Measurements from ENCODE around the gene ESYT1.

The ESYT1 gene, protein sequence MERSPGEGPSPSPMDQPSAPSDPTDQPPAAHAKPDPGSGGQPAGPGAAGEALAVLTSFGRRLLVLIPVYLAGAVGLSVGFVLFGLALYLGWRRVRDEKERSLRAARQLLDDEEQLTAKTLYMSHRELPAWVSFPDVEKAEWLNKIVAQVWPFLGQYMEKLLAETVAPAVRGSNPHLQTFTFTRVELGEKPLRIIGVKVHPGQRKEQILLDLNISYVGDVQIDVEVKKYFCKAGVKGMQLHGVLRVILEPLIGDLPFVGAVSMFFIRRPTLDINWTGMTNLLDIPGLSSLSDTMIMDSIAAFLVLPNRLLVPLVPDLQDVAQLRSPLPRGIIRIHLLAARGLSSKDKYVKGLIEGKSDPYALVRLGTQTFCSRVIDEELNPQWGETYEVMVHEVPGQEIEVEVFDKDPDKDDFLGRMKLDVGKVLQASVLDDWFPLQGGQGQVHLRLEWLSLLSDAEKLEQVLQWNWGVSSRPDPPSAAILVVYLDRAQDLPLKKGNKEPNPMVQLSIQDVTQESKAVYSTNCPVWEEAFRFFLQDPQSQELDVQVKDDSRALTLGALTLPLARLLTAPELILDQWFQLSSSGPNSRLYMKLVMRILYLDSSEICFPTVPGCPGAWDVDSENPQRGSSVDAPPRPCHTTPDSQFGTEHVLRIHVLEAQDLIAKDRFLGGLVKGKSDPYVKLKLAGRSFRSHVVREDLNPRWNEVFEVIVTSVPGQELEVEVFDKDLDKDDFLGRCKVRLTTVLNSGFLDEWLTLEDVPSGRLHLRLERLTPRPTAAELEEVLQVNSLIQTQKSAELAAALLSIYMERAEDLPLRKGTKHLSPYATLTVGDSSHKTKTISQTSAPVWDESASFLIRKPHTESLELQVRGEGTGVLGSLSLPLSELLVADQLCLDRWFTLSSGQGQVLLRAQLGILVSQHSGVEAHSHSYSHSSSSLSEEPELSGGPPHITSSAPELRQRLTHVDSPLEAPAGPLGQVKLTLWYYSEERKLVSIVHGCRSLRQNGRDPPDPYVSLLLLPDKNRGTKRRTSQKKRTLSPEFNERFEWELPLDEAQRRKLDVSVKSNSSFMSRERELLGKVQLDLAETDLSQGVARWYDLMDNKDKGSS

DNA sequence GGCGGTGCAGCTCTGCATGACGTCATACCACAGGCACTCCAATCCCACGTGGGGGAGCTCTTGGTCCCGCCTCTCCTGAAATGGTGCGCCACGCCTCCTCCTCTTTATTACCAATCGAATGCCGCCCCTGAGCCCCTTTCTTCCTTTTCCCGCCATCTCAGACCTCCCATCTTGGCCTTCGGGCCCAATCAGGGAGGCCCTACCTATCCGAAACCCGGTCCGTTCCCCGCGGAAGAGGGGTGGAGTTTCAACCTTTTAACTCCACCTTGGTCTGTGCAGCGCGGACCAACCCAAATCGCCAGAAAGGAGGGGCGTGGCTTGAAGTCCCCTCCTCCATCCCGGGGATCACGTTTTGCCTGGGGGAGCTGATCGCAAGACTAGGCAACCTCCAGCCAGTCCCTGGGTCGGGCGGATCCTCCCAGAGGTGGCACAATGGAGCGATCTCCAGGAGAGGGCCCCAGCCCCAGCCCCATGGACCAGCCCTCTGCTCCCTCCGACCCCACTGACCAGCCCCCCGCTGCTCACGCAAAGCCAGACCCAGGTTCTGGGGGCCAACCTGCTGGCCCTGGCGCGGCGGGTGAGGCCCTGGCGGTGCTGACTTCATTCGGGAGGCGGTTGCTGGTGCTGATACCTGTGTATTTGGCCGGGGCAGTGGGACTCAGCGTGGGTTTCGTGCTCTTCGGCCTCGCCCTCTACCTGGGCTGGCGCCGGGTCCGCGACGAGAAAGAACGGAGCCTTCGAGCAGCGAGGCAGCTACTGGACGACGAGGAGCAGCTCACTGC is at the start of gene ESYT1:
Gene ESYT1, plus strand, starts transcription at position 380 of the 782 bp plus-strand sequence. Its CDS starts 53 bp downstream, at position 433.
- peak; percentile 98 for DNase-seq (ENCODE audit: low spot score)

DNA sequence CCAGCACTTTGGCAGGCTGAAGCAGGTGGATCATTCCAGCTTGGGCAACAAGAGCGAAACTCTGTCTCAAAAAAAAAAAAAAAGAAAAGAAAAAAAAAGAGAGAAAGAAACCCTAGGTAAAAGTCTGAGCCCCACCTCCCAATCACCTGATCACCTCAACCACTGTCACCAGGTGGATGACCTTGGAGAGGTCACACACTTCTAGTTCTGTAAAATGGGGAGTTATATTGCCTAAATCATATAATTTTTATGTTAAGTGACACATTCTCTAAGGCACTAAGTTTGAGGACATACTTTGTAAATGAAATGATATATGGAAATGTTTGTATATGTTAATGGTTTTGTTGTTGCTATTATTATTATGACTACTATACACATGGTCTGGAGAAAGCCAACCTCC is 49.6 kb upstream of the ESYT1 start:
- no peak for DNase-seq (ENCODE audit: low spot score)

DNA sequence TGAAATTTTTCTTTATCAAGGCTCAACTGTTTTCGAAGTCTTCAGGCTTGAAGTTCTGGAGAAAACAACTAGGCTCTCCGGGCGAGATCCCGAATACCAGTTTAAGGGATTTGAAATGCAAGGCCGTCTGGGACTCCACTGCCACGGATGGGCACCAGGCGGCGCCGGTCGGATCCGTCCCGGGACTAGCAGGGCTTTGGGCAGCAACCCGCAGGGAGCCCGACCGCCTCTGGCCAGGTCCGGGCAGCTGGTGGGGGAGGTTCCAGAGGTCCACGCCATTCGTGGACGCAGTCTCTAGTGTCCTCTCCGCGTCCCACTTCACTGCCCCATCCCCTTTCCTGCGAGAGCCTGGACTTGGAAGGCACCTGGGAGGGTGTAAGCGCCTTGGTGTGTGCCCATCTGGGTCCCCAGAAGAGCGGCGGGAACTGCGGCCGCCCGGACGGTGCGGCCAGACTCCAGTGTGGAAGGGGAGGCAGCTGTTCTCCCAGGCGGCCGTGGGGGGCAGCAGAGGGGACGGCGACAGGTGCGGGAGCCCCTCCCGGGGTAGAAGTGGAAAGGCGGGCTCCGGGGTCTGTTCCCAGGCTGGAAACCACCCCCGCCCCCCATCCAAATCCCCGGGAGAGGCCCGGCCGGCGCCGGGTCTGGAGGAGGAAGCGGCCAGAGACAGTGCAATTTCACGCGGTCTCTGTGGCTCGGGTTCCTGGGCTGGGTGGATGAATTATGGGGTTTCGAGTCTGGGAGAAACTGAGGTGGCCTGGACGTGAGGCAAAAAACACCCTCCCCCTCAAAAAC is 48.9 kb upstream of the ESYT1 start:
- DNase-seq (ENCODE audit: low spot score): peak; percentile 84

DNA sequence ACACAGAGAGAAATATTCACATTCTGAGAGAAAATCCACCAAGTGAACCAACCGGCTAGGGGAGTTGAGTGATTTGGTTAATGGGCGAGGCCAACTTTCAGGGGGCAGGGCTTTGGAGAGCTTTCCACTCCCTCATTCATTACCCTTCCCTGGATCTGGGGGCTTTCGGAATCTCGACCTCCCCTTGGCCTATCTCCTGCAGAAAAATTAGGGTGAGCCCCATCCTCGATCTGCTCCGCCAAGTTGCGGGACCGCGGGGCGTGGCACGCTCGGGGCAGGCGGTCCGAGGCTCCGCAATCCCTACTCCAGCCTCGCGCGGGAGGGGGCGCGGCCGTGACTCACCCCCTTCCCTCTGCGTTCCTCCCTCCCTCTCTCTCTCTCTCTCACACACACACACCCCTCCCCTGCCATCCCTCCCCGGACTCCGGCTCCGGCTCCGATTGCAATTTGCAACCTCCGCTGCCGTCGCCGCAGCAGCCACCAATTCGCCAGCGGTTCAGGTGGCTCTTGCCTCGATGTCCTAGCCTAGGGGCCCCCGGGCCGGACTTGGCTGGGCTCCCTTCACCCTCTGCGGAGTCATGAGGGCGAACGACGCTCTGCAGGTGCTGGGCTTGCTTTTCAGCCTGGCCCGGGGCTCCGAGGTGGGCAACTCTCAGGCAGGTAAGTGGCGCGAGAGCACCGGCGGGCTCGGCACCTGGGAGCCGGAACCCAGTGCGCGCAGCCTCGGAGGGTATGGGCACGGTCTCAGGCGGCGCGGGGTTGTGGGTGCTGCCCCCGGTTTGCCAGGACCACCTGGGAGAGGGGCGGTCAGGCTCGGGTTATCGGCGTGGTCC is 48.1 kb upstream of the ESYT1 start, which contains the start of gene ERBB3:
Gene ERBB3, plus strand, starts transcription at position 443 of the 833 bp plus-strand sequence. Its CDS starts 136 bp downstream, at position 579.
- DNase-seq (ENCODE audit: low spot score): peak; percentile 89

DNA sequence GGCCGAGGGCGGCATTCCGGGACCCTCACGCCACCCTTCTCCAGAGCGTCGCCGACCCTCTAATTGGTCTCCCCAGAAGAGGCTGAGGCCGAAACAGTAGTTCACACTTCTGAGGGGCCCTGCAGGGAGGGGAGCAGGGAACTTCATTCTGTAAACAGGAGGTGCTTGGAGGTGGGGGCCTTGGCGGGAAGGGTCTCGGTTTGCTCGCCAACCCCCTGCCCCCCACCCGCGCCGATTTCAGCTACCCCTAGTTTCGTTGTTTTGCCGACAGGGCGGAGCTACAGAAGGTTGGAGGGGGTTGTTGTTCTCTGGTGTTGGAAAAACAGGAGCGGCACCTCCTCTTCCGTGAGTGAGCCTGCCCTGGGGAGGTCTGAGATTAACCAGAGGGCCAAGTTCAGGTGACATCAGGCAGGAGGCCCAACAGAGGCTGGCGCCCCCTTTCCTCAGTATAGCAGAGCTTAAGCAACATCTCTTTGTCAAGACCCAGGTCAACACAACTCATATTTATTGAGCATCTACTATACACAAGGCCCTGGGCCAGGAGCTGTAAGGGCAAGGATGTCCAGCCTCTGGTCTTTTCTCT is 47.4 kb upstream of the ESYT1 start:
- no peak for DNase-seq (ENCODE audit: low spot score)

DNA sequence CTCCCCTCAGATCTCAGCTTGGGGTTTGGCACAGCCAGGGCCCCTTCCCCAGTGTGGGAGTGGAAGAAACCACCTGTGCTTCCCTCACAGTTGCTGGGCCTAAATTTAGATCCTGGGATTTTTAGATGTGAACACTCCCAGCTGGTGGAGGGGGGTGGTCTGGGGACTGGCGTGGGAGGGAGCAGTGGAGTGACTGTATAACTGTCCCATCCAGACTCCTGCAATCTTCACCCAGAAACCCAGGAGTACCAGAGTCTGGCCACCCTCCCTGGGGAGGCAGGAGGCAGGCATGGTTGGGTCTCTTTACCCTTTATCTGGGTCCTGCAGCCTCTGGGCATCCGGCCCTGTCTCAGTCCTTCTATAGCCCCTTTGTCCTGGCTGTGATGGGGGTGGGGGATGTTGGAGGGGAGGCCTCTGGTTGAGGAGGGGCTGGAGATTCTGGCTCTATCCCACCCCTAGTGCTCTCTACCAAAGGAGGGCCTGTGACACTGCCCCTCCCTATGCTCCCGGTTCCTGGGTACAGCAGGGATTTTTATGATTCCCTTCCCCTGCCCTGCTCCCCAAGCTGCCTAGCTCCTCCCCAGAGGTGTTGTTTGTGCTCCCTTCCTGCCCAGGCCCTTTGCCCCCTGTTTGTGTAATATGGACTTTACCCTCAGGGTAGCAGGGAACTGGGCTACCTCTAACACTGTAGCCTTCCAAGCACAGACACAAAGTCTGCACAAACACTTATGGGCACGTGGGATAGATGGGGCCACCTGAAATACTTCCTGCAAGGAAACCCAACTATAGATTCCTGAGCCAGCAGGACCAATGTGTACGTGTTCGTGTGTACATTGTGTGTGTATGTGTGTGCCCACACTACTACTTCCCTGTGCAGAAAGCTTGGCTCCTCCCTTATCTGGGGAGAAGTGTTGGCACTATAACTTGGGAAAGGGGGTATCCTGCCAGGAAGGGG is 46.4 kb upstream of the ESYT1 start:
- DNase-seq (ENCODE audit: low spot score): peak; percentile 88

DNA sequence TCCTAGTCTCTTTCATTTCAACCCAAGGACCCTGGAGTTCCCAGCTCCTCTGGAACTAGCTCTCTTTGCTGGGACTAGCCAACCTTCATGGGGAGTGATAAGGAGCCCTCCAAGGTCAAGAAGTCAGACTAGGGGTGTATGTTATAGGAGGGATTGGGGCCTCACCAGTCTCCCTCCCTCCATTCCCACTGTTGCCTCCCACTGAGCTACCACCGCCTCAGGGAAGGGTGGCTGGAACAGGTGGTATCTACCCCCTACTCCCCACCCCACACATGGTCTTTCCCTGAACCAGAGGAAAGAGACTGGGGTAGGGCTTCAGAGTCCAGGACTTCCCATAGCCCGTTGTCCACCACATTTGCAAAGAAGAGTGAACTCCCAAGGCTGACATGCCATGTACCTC is 45.7 kb upstream of the ESYT1 start:
- DNase-seq (ENCODE audit: low spot score): no peak

DNA sequence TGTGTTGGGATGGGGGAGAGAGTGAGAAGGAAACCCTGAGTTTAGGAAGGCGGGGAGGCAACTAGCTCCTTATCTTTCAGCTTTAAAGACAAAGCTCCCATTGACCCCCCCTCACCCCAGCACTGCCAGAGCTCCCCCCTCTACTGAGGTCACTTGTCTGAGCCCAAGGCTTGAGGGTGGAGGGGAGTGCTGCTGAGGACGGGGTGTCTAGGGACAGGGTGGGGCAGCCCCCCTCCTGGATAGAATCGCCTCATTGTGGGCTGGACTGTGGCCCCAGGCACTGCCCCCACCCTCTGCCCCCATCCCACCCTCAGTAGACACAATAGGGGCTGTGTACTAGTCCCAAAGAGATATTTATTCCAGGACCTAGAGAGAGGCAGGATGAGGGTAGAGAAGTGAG is 45.1 kb upstream of the ESYT1 start:
- peak; percentile 97 for DNase-seq (ENCODE audit: low spot score)

DNA sequence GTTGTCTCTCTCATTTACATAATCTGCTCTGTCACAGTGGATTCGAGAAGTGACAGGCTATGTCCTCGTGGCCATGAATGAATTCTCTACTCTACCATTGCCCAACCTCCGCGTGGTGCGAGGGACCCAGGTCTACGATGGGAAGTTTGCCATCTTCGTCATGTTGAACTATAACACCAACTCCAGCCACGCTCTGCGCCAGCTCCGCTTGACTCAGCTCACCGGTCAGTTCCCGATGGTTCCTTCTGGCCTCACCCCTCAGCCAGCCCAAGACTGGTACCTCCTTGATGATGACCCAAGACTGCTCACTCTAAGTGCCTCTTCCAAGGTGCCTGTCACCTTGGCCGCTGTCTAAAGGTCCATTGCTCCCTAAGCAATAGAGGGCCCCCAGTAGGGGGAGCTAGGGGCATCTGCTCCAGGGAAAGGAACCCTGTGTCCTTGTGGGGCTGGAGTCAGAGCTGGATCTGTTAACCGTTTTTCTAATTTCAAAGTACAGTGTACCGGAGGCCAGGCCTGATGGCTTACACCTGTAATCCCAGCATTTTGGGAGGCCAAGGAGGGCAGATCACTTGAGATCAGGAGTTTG is 43.0 kb upstream of the ESYT1 start:
- DNase-seq (ENCODE audit: low spot score): no peak

DNA sequence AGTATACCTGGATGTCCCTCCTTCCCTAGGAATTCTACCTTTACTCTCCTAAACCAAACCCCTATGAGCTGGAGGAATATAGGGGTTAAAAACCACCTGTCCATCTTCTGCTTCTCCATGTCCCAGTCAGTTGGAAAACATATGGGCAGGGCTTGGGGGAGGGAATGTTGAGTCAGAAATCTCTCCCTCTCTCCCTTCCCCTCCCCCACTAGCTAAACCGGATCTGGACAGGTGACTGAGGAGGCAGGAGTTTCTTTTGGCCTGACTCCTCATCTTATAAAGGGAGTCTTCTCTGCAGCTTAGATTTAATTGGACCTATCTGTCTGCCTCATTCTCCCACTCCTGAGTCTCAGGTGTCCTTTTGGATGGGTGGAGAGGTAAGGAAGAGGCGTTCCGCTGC is 42.0 kb upstream of the ESYT1 start:
- no peak for DNase-seq (ENCODE audit: low spot score)

DNA sequence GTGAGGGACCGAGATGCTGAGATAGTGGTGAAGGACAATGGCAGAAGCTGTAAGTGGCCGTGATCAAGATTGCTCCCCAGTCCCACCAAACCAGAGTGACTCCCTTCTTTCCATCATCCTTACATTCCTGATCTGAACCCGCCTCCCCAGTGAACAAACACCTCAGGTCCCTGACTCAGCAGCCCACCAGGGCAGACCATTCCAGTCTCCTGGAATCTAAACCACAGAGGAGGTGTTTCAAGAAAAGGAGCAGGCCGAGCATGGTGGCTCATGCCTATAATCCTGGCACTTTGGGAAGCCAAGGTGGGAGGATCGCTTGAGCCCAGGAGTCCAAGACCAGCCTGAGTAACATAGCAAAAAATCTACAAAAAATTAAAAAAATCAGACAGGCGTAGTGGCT is 41.5 kb upstream of the ESYT1 start:
- DNase-seq (ENCODE audit: low spot score): no peak

DNA sequence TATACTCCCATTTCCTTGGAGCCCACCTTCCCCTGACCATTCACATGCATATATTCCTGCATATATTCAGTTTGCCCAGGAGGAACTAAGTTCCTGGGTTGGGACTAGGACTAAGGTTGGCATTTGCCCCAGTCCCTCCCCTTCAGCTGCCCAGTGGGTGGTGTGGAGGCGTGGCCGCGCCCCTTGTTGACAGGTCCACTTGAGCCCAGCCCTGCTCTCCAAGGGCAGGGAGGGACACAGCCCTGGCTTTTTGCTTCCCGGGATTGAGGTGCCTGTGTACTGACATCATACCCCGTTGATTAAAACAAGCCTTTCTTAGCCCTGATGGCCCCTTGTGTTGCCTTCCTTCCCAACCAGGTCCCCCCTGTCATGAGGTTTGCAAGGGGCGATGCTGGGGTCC is 40.8 kb upstream of the ESYT1 start:
- DNase-seq (ENCODE audit: low spot score): no peak

DNA sequence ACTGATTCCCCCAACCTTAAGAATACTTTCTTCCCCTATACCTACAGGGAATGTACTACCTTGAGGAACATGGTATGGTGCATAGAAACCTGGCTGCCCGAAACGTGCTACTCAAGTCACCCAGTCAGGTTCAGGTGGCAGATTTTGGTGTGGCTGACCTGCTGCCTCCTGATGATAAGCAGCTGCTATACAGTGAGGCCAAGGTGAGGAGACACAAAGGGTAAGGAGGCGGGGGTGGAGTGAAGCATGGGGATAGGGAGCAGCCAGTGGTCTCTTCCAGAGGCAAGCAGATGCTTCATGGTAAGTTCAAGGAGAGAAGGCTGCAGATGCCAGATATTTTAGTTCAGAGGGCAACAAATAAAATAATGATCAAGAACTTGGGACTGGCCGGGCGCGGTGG is 30.3 kb upstream of the ESYT1 start:
- no peak for DNase-seq (ENCODE audit: low spot score)

DNA sequence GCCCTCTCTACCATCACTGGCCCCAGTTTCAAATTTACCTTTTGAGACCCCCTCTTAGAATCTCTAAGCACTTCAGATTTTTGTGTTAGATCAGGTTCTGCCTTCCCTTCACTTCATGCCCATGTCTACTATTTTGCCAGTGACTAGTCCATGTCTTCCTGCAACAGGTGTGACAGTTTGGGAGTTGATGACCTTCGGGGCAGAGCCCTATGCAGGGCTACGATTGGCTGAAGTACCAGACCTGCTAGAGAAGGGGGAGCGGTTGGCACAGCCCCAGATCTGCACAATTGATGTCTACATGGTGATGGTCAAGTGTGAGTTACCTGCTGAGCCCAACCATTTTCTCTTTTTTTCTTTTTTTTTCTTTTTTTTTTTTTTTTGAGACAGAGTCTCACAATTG is 29.5 kb upstream of the ESYT1 start:
- no peak for DNase-seq (ENCODE audit: low spot score)

DNA sequence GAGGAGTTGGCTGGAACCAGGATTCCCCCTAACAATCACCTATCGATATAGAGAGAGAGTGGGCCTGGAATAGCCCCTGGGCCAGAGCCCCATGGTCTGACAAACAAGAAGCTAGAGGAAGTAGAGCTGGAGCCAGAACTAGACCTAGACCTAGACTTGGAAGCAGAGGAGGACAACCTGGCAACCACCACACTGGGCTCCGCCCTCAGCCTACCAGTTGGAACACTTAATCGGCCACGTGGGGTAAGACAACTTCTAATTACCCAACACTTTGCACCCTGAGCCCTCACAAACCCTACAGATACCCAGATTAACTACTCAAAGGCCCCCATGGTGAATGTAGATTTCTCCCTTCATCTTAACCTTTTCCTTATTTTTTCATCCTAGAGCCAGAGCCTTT is 28.3 kb upstream of the ESYT1 start:
- DNase-seq (ENCODE audit: low spot score): no peak

DNA sequence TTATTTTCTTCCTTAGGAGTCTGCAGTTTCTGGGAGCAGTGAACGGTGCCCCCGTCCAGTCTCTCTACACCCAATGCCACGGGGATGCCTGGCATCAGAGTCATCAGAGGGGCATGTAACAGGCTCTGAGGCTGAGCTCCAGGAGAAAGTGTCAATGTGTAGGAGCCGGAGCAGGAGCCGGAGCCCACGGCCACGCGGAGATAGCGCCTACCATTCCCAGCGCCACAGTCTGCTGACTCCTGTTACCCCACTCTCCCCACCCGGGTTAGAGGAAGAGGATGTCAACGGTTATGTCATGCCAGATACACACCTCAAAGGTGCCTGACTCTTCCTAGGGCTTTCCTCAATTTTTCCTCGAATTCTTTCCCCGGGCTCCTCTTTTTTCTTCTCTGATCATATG is 27.0 kb upstream of the ESYT1 start:
- no peak for DNase-seq (ENCODE audit: low spot score)

DNA sequence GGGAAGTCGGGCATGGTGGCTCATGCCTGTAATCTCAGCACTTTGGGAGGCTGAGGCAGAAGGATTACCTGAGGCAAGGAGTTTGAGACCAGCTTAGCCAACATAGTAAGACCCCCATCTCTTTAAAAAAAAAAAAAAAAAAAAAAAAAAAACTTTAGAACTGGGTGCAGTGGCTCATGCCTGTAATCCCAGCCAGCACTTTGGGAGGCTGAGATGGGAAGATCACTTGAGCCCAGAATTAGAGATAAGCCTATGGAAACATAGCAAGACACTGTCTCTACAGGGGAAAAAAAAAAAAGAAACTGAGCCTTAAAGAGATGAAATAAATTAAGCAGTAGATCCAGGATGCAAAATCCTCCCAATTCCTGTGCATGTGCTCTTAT is 25.4 kb upstream of the ESYT1 start:
- DNase-seq (ENCODE audit: low spot score): no peak

DNA sequence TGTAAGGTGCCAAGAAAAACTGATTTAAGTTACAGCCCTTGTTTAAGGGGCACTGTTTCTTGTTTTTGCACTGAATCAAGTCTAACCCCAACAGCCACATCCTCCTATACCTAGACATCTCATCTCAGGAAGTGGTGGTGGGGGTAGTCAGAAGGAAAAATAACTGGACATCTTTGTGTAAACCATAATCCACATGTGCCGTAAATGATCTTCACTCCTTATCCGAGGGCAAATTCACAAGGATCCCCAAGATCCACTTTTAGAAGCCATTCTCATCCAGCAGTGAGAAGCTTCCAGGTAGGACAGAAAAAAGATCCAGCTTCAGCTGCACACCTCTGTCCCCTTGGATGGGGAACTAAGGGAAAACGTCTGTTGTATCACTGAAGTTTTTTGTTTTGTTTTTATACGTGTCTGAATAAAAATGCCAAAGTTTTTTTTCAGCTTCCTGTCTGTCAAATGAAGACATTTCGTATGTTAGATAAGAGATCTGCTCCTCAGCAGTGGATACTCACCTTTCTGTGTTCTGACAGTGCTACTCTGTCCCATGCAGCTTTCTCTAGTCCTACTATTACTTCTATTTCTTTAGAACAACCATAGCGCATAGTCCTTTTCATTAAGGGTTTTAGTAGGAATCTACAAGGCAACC is 24.9 kb upstream of the ESYT1 start:
- no peak for DNase-seq (ENCODE audit: low spot score)
